ENCODE measurements around the gene CRYBG2.
A peak's percentile ranks its signal among the peaks of the same experiment; 100 is the strongest.
"Not testable (repeated sequence)": the region's sequence is repeated elsewhere in the genome, so short reads cannot be mapped to it uniquely, and the experiment has no call there.

Gene CRYBG2

DNA sequence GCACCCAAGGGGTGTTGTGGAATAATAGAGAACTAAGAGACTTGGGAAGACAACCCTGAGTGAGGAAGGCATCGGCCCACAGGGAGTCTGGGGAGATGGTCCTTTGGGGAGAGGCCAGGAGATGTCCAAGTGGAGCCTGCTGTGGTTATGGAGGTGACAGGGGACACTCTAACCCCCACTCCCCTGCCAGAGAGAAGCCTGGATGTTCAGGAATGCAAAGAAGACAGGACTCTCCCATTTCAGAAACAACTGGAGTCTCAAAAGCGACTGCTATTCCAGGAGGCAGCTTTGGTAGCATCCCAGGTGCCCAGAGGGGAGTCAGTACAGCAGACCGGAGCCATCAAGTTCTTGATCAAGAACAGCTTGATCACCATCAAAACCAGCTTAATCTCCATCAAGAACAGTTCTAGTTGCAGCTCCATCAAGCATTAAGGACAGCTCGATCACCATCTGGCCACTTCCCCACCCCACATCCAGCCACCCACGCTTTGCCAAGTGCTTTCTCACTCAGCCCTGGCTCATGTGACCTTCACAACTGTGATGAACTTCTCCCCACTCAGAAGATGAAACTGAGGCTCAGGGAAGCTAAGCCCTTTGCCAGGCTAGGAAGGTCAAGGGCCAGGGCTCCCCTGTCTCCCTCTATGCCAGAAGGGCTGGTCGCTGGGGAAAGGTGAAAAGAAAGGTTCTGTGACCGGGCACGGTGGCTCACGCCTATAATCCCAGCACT lies 35.4 kb downstream of the CRYBG2 start:
- DNase-seq (ENCODE audit: low spot score) = no peak

GRCh38 chr1:26317612-26318337 lies 36.2 kb downstream of the CRYBG2 start, which contains the start of gene CD52:
Gene CD52 (plus strand): TSS chr1:26317958. CDS start chr1:26318018, 60 bp downstream.
- DNase-seq (ENCODE audit: low spot score) = no peak

DNA sequence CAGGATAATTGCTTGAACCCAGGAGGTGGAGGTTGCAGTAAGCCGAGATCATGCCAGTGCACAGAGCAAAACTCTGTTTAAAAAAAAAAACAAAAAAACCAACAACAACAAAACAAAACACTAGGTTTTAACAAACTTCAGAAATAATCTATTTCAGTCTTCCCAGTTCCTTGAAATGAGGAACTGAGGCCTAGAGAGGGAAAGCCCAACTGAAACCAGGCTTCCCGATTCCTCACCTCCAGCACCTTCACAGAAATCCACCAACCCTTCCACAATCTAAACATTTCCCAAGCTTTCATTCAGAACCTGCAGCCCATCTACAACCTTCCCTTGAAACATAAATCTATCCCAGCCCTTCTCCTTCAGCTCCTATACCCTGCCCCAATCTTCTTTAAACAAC lies 36.8 kb downstream of the CRYBG2 start:
- no peak for DNase-seq (ENCODE audit: low spot score)

GRCh38 chr1:26315874-26316850 lies 37.8 kb downstream of the CRYBG2 start:
- no peak for DNase-seq (ENCODE audit: low spot score)

DNA sequence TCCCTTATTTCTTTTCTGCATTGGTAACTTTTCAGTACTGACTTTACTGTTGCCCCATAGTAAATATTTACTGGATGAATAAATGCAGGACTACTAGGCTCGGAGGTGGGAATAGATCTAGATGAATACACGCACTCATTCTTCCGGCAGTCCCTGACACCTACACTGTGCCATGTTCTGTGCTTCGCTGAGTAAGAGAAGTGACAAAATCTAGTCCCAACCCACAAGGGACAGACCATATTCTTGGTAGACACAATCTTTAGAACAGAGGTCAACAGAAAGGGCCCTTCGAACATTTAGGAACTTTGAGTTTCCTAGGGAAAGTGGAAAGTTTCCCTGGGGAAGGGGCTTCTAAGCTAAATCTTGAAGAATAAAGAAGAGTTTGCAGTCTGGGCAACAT lies 39.4 kb downstream of the CRYBG2 start:
- DNase-seq (ENCODE audit: low spot score) = no peak

GRCh38 chr1:26307966-26308899 lies 45.7 kb downstream of the CRYBG2 start:
- DNase-seq (ENCODE audit: low spot score) = not testable (repeated sequence)

- DNase-seq (ENCODE audit: low spot score) = no peak
Observed at GRCh38 chr1:26307363-26307781, 46.6 kb downstream of the CRYBG2 start.

- peak; percentile 96 for DNase-seq (ENCODE audit: low spot score)
Observed at GRCh38 chr1:26306290-26307229, 47.4 kb downstream of the CRYBG2 start, which contains the start of gene UBXN11. Gene UBXN11 (minus strand): TSS chr1:26306636. CDS start chr1:26302883, 3,753 bp downstream.

DNA sequence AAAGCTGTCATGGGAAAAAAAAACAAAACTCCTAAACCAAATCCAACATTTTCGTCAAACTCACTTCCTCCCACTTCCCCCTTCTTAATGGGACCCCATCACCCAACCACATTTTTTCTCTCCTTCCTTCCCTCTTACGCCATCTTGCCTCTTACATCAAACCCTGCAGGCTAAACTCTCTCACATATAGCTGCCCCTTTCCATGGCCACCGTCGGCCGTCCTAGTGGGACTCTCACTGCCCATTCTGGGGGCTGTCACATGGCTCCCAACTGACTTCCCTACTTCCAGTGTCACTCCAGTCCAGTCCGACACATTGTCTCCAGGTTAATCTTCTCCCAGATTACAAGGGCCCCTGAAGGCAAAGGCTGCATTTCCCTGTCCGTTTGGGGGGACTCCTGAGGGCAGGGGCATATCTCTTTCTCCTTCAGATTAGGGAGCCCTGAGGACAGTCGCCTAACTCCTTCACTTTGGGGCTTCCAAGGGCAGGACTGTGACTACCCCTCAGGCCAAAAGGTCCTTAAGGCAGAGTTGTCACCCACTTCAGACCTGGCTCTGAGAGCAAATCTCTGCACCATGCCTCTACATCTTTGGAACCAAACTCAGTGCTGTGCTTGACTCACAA lies 48.2 kb downstream of the CRYBG2 start:
- no peak for DNase-seq (ENCODE audit: low spot score)

GRCh38 chr1:26302733-26303405 lies 51.1 kb downstream of the CRYBG2 start:
- DNase-seq (ENCODE audit: low spot score) = no peak

DNA sequence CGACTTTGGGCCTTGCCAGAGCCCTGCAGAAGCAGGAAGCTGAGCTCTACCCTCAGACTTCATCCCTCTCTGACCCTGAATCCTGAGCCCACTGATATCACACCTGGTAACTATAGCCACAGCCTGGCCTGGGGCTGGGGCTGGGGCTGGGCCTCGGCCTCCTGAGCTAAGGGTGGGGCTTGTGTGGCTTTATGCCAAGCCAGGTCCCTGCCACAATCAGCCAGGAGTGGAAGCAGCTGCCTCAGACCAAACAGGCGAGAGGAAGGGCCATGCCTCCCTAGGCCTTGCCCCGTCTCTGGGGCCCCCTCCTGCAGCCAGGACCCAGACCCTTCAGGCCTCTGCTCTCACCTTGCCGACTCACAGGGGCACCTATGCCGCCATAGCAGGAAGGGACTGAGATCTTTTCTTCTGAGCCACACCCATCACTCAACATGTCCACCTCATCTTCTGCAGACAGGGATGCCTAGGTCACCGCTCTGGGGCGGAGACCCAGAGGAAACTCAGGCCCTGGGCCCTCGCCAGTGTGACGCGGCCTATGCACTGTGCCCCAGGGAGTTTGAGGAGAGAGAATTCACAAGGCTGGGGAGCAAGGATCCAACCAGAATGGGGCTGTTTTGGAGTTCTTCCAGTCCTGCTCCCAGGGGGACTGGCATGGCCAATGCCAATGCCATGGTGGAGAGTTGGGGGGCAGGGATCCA lies 53.2 kb downstream of the CRYBG2 start:
- DNase-seq (ENCODE audit: low spot score) = no peak

- DNase-seq (ENCODE audit: low spot score) = no peak
Observed at GRCh38 chr1:26297791-26298124, 56.2 kb downstream of the CRYBG2 start.

GRCh38 chr1:26297057-26297790 lies 56.7 kb downstream of the CRYBG2 start:
- DNase-seq (ENCODE audit: low spot score) = no peak

DNA sequence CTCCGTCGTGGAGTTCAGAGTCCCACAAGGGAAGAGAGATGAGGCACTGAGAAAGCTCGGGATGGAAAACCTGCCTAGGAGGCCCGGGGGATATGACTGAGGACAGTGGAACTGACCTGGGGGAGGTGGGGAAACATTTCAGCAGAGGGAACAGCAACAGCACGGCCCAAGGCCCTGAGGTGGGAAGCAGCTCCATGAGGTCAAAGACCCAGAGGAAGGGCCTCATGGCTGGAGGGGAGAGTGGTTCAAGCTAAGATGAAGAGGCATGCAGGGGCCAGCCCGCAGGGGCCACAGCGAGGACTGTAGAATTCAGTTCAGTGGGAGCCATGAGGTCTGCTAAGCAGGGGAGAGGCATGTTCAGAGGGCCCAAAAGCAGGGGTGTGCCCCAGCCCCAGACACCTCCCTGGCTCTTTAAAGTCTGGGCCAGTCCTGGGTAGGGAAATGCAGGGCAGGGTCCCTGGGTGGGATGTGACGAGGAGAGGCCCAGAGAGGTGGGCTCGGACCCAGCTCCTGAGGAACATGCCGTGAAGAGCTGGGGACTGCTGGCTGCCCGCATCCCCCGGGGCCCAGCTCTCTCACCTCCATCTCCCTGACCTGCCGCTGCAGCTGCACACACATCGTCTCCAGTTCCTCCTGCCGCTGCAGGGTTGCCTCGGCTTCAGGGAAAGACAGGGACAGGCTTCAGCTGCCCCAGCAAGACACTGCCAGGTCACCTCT lies 57.4 kb downstream of the CRYBG2 start:
- no peak for DNase-seq (ENCODE audit: low spot score)

GRCh38 chr1:26295194-26296138 lies 58.5 kb downstream of the CRYBG2 start:
- DNase-seq (ENCODE audit: low spot score) = no peak
